AG10803 (cell line): ENCODE data around the gene GLCCI1.

Experiments used
- DNase-seq: peaks from one replicate; pipeline ENCODE4 v3.0.0; 2010; ENCODE audit warnings: low read depth
- H3K4me3 ChIP-seq: 2 replicates; pipeline ENCODE4 v1.5.1; 2011; ENCODE audit warnings: mild to moderate bottlenecking, low read length, control low read depth
- CTCF ChIP-seq: conservative IDR thresholded peaks from 2 replicates; pipeline ENCODE4 v1.5.1; 2011; ENCODE audit warnings: mild to moderate bottlenecking, low read length, control low read depth, inconsistent platforms

Gene GLCCI1

GRCh38 chr7:7924303-7924702 is 44.3 kb upstream of the GLCCI1 start:
- no peak for DNase-seq
- H3K4me3 ChIP-seq, result no peak overlapping the region
- no peak for TF ChIP-seq CTCF

DNA sequence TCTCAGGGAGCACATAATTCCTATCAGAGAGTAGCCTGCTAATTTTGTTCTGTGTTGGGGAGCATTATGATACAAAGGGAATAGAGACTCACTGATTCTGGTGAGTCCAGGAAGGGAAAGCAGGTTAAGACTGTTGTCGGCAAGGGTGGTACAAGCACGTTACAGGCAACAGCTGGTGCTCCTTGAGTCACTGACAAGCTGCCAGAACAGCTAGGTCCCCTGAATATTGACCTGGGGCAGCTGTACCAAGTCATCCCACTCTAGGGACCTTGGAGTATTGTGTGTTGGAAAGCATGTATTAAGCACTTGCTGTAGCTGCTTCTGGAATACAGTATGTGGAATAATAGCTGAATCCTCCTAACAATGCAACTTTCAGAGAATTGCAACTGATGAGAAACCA is 37.0 kb upstream of the GLCCI1 start:
- no peak for TF ChIP-seq CTCF
- DNase-seq, result no peak

GRCh38 chr7:7932553-7932952 is 36.0 kb upstream of the GLCCI1 start:
- no peak for TF ChIP-seq CTCF
- no peak overlapping the region for H3K4me3 ChIP-seq
- no peak for DNase-seq

More for the DNA sequence above, 37.0 kb upstream of the GLCCI1 start:
- no peak overlapping the region for H3K4me3 ChIP-seq

DNA sequence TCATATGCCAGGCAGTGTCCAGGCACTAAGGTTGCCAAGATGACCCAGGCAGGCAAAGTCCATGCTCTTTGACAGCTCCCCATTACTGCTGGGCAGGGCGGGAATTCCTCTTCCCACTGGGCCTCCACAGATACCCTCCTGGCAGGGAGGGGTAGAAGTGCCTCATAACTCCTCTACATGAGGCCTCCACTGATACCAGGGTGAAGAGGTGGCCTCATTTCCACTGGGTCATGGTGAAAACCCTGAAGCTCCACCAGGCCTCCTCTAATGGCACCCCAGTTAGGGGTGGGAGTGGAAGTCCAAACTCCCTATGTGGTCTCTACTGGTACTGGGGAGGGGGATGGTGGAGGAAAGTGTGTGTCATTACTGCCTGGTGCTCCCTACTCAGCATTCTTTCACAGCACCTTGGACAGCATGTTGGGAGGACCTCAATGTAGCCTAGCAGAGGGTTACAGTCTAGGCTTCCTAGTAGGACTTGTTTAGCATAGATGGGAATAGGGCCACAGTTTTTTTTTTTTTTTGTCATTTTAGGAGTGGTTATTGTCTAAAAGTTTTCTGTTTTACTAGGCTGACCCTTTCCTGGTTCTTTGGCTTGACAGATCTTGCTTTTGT is 34.6 kb upstream of the GLCCI1 start:
- no peak for TF ChIP-seq CTCF
- H3K4me3 ChIP-seq, result no peak overlapping the region
- DNase-seq, result no peak

- H3K4me3 ChIP-seq, result no peak overlapping the region
- no peak for DNase-seq
- no peak for TF ChIP-seq CTCF
Observed at GRCh38 chr7:7934945-7935344, 33.7 kb upstream of the GLCCI1 start.

DNA sequence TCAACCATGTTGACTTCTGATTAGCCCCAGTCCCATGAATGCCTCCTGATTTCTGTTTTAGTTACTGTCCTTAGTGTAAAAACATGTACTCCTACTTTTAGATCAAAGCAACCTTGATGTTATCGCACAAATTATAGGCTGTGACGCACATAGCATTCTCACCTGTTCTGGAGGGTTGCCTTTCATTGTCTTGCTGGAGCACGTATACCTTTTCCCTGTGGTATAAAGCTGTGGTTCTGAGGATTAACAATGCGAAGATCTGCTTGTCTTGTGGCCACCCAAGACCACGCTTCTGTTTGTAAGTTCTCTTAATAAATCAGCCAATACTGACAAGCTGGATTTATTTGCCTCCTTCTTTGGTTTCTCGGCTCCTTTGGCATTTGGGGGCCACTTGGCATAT is 30.1 kb upstream of the GLCCI1 start:
- no peak for DNase-seq
- no peak overlapping the region for H3K4me3 ChIP-seq
- no peak for TF ChIP-seq CTCF

- no peak for DNase-seq
- H3K4me3 ChIP-seq, result no peak overlapping the region
- TF ChIP-seq CTCF, result no peak
Observed at GRCh38 chr7:7943951-7944350, 24.6 kb upstream of the GLCCI1 start.
